HG02970 (cell line): ENCODE measurements around the gene SCN5A.
"Not testable (repeated sequence)": the region's sequence is repeated elsewhere in the genome, so short reads cannot be mapped to it uniquely, and the experiment has no call there.

Source experiments
- ATAC-seq: cut with Tn5 transposase; IDR thresholded peaks from one replicate; pipeline ENCODE4 v1.9.1; 2021; ENCODE audit warnings: mild to moderate bottlenecking, moderate library complexity, moderate number of reproducible peaks; ENCODE audit not compliant: unreplicated experiment, low FRiP score

SCN5A gene

DNA sequence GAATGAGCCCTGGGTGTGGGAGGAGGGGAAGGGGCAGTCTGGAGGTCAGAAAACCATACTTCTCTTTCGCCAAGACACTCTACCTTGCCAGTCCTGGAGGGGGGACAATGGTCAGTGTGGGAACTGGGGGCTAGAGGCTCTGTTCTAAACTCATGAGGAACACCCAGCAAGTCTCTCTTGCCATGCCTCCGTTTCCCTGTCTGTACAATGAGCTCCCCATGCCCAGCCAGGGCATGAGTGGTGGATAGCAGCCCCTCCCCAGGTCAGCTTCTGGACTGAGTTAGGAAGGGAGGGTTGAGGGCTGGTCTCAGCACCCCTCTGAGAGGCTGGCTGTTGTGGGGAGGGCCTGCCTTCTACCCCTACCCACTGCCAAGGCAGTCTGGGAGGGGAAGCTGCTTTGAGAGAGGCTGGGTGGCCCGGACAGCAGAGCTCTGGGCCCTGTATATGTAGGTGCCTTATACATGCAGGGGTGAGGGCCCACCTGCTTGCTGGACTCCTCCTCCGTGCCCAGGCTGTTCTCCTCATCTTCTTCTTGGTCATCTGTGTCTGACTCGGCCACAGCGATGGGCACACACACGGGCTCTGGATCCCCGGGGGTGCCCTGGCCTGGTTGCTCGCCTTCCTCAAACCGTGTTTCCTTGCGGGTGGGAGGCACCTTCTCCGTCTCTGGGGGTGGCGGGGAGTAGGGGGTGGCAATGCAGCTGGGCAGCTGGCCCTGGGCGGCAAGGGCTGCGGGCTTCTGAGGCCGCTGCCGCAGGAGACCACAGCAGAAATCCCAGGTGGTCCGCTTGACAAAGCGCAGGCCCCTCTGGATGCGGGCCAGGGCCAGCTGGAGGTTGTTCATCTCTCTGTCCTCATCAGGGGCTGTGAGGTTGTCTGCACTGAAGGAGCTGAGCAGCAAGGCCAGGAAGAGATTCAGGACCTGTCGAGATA is 68.8 kb downstream of the SCN5A start:
- no peak for ATAC-seq

DNA sequence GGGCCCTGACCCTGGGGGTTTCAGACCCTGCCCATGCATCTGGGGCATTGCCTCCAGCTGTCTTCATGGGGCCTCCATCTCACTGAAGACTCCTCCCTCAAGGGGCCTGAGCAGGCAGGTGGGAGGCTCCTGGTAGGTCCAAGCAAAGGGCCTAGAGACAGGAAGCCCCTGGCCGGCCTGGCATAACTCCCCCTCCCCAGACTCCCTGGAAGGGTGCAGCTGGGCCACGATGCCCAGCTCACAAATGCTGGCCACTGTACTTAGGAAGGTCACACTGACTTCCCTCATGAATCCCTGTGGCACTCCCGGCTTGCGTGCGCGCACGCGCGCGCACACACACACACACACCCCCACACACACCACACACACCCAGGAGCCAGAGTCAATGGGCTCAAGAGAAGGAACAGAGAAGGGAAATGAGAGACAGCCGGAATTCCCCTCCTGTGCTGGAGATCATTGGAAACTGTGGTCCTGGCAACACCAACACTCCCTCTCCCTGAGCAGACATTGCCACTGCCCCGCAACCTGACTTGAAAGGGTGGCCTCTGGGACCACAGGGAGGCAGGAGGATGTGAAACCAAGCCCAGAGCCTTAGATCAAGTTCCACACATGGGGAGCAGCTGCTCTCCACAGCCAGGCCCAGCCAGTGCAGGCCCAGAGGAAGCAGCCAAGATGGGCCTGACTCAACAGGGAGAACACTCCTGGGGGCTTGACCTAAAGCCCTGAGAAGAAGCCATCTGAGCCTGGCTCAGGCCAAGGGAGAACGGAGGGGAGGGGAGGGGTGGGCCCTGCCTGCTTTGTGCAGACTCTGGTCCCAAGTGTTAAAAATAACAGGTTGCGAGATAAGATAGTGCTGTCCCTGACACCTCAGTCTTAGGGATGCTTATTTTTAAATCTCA is 69.7 kb downstream of the SCN5A start:
- ATAC-seq: no peak

DNA sequence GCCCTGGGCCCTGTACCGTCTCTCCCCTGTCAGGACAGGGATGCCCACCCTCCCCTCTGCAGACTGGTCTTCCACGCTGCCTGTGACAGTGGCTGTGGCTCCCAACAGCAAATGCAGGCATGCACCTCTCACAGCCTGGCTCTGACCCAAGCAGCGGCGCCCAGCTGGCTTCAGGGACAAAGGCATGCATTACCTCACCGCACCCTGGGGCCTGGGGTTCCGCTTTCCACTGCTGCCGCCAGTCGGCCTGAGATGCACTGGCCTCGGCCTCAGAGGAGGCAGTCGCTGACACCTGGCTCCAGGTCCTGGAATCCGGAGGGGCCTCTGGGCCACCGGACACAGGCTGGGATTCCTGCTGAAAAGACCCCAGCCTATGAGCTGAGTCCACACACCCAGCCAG is 70.3 kb downstream of the SCN5A start:
- ATAC-seq: no peak

DNA sequence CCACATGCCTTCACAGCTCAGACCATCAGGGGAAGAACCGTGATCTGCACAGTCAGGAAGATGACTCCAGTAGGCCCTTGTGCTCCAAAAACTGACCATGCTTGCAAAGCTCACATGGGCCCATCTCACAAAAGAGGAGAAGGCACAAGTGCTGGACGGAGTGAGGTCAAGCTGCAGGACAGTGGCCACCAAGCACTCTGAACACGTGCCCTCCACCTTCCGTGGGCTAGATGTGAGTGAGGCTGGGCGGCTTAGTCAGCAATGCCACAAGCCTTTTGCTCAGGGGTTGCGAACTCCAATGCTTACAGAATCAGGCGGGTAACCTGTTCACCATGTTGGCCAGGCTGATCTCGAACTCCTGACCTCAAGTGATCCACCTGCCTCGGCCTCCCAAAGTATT is 70.9 kb downstream of the SCN5A start:
- no peak for ATAC-seq

DNA sequence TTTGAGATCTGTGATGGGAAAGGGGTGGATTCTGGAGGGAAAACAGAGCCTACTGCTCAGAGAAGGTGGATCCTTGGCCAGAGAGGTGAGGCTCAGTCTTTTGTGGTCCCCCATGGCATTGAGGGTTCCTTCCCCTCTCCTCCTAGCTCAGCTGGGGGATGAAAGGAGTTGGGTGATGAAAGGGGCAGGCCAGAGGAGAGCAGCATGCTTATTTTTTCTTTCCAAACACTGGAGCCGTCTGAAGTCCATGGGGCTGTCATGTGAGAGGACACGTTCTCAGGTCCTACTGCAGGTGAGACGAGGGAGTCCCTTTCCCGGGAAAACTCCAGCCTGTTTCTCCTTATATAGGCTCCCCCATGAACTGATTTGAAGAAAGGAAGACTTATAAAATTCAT is 71.4 kb downstream of the SCN5A start:
- no peak for ATAC-seq

DNA sequence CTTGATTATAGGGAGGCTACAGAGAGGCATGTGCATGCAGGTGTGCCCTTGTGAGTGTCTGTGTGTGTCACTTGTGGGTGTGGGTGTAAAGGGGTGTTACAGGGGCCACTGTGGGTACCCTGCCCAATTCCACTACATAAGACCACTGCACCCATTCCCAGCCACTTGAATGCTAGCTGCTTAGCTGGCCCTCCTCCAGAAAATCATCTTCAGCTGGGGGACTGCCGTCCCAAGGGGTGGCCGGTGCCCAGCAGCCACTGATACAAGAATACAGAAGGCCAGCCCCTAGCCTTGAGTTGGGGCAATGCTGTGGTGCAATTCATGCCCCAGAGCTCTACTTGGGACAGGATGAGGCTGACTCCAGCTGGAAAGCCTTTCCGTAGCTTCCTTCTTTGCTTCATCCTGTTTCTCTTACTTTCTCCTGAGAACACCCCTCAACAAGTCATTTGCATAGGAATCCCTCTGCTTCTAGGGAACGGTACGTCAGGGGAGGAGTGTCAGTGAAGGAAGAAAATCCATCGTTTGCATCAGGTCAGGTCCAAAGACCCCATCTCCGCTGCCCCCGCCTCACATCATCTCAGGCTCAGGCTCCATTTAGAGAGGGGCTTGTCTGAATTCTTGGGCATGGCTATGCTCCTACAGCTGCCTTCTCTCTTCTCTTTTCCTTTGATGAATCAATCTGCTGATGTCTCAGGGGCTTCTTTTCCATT is 72.0 kb downstream of the SCN5A start:
- ATAC-seq: no peak

DNA sequence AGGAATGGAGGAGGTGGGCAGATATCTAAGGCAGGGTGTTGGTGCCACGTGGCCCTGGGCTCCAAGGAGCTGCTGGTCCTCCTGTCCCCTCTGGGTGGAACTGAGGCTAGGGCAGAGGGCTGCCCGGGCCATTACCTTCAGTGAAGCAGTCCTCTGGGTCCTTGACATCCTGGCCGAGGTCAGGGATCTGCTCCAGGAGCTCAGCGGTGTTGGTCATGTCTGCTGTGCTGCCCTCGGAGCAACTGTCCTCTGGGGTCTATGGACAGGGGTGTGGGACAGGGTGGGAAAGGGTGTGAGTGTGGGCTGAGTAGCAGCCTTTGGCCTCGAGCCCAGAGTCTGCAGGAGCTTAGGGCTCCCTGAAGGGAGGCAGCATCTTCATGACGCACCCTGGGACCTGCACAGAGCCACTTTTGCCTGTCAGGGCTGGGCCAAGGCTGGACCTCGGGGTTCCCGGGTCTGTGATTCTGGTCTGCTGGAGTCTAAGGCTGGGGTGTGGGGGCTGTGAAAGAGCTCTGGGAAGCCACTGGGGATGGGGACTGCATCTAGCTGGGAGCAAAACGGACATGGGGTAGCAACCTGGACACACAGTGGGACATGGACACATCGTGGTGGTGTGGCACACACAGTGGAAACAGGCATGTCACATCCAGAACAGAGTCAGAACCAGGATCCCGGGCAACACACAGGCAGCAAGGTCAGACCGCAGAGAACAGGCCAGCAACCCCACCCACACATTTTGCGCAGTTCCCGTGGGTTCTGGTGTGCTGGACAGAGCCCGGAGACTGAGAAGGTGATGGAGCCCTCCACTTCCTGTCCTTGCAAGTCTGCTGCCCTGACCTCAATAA is 72.7 kb downstream of the SCN5A start:
- no peak for ATAC-seq

DNA sequence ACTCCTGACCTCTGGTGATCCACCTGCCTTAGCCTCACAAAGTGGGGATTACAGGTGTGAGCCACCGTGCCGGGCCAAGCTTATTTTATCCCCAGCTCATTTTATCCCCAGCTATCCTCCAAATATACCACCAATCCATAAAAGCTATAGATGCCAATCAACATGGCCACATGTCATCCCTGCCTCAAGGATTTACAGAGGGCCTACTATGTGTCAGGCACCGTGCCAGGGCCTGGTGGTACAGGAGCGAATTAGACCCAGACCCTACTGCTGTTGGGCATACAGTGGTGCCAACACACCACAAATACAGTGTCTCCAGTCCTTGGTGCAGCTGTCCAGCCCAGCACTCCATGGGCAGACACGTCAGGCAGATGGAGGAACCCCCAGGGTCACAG is 73.4 kb downstream of the SCN5A start:
- no peak for ATAC-seq

DNA sequence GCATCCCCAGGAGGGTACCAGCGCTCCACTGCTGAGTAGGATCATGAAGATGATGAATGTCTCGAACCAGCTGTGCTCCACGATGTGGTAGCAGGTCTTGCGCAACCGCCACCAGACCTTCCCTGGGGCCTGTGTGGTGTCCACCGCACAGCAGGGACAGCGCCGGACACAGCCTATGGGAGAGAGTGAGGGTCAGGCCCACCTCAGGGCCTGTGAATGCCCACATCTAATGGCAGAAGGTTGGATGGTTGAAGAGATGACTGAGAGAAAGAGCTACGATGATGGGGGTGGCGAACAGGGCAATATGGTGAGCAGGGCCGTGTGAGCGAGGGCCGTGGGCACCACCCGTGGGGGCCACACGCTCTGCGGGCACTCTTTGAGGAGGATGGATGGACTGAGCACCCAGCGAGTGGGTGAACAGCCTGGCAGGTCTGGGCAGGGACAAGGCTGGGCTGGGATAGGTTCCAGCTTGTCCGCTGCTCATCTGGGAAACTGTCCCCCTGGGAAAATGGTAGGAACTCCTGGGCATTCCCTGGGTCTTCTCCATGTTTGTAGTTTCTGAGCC is 74.1 kb downstream of the SCN5A start:
- no peak for ATAC-seq

DNA sequence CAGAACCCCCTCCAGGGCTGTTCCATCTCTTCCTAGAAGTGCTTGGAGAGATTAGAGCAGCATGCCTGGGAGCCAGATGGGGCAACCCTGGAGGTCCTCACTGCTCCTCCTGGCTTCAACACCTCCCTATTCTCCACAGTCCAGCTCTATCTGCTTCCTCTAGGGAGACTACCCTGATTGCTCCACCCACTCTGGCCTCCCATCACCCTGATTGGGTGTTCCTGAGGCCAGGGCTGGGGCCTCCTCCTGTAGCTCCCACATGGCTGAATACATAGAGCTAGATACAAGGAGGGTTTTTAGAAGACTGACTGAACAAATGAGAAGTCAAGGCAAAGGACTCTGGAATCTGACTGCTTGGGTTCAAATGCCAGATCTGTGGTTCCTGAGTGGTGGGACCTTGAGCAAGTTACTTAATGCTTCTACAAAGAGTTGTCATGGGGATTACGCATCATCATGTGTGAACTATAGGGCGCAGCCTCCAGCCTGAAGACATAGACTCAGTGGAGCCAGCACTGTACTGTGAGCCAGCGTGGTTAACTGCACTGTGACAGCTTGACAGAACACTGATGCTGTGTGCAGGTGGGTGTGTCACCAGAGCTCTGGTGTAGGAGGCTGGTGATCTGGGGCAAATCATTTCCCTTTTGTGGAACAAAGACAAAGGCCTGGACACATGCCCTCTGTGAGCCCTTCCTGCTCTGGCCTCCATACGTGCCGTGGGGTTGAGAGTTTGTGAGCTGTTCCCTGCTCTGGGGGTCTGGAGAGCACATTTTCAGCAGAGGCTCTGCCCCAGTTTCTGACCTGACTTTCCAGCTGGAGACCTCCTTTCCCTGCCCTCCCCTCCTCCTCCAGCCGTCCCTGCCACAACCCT is 74.8 kb downstream of the SCN5A start:
- no peak for ATAC-seq

DNA sequence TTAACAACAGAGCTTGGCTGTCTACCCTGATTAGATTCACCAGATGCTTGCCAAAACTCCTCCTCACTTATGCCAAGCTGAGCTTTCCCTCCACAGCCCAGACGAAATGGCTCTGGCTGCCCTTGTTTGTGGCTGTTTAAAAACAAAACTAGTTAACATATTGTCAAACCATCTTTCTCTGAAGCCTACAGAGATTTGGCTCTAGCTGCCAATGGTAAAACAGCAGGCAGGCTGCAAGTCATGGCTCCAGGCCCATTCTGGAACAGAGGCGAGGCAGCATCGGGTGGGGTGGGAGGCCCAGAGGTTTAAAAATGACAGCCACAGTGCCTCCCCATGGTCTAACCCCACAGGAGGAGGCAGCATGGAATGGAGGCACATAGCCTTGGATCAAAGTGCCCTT is 75.9 kb downstream of the SCN5A start:
- ATAC-seq: no peak

DNA sequence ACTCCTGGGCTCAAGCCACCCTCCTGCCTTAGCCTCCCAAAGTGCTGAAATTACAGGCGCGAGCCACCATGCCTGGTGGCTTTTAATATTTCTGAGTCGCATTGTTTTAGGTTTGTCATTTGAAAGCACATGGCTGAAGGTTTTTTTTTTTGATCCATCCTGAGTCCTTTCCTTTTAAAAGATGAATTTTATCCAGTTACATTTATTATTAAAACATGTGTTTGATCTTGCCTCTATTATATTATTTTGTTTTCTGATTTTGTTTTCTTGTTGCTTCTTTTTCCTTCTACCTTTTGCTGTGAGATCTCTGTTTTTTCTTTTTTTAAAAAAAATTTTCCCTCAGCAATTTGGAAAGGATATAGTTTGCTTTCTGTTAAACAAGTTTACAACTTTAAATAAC is 76.4 kb downstream of the SCN5A start:
- ATAC-seq: no peak

DNA sequence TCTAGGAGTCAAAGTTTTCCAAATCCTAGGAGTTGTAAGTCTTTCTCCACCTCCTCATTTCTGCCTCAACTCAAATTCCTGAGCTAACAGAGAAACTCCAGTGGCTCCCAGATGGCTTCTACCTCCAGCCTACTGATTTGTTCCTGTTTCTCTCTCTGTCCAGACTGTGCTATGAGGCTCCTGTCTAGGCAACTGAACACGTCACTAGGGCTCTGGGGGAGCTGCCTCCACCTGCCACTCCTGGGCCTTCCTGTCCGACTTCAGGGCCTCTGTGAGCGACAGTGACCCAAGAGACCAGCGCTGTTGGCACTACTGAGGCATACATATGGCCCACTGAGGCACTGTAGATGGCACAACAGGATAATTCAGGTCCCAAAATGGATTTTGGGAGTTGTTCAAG is 82.0 kb downstream of the SCN5A start:
- no peak for ATAC-seq

DNA sequence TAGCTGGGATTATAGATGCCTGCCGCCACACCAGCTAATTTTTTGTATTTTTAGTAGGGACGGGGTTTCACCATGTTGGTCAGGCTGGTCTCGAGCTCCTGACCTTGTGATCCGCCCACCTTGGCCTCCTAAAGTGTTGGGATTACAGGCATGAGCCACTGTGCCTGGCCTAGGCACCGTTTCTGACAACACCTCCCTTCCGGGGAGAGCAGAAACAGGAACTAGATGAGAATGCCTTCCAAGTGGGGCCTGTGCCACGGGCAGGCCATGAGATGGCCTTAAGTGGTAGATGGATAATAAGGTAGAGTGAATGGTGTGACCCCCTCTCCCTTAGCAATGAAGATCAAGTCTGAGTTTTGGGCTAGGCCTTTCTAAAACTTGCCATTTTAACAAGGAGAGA is 82.7 kb downstream of the SCN5A start:
- not testable (repeated sequence) for ATAC-seq

DNA sequence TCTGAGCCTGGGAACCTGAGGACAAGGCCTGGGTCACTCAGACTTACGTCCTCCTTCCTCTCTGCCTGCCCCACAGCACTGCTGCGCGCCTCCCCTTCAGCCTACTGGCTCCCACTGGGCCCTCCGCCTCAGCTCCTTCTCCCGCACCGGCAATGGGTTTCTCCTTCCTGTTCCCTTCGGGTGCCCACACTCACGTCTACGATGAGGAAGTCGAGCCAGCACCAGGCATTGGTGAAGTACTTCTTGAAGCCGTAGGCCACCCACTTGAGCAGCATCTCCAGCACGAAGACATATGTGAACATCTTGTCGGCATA is 83.3 kb downstream of the SCN5A start:
- ATAC-seq: no peak

DNA sequence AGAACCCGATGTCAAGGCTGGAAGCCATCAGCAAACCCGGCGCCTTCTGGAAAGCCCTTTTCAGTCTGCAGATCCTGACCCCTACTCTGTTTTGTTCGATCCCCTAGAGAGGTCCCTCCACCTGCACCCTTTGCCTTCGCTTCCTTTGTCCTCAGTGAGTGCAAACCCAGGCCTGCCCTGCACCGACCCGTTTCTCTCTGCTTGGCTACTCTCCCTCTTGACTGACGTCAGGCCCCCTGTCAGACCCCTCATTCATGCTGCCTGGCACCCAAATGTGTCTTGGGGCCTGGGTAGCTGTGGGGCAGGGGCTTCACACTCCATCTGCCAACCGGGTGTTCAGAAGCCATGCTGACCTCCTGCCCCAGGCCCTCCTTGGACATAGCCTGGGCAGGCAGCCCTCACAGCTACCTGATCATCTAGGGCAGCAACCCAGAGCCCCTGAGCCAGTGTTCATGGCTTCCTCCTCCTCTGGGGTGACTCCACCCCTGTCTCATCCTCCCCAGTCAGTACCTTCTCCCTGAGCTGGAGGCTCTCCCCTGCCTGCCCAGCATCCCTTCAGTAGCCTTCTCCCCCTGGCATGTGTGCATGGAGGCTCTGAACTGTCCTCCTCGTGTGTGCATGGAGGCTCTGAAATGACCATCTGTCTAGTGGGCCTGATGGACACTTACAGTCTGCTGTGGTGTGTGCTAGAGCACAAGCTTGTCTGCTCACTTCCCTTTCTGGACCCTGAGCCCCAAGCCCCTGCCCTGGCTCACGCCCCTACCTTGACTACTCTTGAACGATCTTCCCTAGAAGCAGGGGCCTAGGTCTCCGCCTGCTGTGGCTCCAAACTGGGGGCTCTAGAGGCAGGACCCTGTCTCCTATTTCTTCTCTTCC is 83.9 kb downstream of the SCN5A start:
- ATAC-seq: no peak

DNA sequence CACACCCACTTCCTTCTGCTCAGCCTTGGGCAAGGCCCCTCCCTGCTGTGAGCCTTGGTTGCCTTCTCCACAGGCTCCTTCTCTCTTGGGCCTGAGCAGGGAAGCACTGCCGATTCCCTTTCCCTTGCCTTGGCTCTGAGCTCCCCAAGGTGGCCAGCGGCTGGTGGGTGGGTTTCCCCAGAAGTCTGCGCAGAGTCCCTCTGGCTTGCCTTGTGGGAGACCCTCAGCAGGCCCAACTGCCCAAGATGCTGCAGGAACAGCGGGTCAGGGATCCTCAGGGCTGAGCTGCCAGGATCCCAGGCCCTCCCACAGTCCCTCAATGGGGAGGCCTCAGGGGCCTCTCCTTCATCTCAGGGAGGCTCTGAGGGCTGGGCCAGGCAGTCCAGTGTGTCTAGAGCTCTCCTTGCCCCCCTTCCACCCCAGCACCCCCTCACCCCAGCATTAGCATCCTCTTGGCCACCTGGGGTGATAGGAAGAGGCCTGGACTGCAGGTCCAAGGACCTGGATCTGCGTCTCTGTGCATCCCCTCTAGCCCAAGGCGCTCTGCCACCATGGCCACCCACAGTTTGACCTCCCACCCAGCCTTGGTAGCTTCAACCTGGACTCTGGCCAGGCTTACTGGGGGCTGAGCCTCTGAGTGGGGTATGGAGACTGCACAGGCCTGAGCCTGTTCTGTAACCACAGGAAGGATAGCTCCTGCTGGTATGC is 84.7 kb downstream of the SCN5A start:
- ATAC-seq: no peak
